Epithelial cell of proximal tubule (primary cell): ENCODE results near the gene TIMD4. TPM values are rescaled to one million over a fixed set of nuclear protein-coding genes. Genes with fewer than 3 reads are reported as not detected.

Experiments
- DNase-seq: peaks from one replicate; pipeline ENCODE4 v3.0.0-alpha.2; 2011; ENCODE audit warnings: low read depth
- H3K4me3 ChIP-seq: 2 replicates; pipeline ENCODE4 v1.5.1; 2011; ENCODE audit warnings: low read depth, mild to moderate bottlenecking, low read length
- CTCF ChIP-seq: conservative IDR thresholded peaks from 2 replicates; pipeline ENCODE4 v1.5.1; 2012; ENCODE audit warnings: low read depth, mild to moderate bottlenecking, low read length
- total RNA-seq: library from RNA; depleted of rRNA; stranded (reverse); fragments of >200 nt; gene quantifications from 2 replicates; pipeline ENCODE4 v1.2.3, GENCODE V29; 2015

The TIMD4 gene
- total RNA-seq, 1 donor from 2014 or later: 0.17 TPM

DNA sequence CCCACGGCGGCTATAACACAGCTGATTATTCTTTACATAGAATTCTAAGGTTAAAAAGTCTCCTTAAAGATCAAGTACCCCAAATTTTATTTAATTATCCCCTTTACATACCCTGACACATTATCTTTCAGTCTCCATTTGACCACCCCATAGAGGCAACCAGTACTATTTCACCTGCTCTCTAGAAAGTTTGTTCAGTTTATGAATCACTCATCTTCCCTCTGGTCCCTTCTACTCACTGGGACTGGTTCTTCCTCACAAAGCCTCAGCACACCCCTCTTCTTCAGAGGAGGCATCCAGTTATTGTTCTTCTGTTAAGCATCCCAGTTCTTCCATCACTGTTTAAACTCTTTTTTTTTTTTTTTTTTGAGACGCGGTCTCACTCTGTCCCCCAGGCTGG, 70.2 kb downstream of the TIMD4 start:
- H3K4me3 ChIP-seq: no peak overlapping the region
- no peak for DNase-seq
- no peak for TF ChIP-seq CTCF

- no peak overlapping the region for H3K4me3 ChIP-seq
- peak; percentile 8 for TF ChIP-seq CTCF
- no peak for DNase-seq
Observed at GRCh38 chr5:156892223-156892622, 70.8 kb downstream of the TIMD4 start.

DNA sequence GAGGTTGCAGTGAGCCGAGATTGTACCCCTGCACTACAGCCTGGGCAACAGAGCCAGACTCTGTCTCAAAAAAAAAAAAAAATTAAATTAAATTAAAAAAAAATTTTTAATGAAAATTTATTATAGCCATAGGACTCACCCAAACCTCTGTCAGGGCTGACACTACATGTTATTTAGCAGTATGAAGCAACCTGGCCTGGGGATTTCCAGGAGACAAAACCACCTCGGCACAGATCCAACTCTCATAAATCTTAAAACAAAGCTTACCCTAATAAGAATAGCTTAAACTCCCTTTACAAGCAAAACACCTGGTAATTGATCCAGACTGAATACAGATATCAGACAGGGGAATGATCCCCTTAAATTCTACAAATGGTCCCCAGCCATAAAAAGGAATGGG, 74.5 kb downstream of the TIMD4 start:
- no peak overlapping the region for H3K4me3 ChIP-seq
- DNase-seq: no peak
- no peak for TF ChIP-seq CTCF

GRCh38 chr5:156883316-156883875, 79.6 kb downstream of the TIMD4 start:
- no peak for TF ChIP-seq CTCF
- no peak overlapping the region for H3K4me3 ChIP-seq
- no peak for DNase-seq

- no peak for DNase-seq
- no peak overlapping the region for H3K4me3 ChIP-seq
- TF ChIP-seq CTCF: no peak
Observed at GRCh38 chr5:156879665-156880285, 83.3 kb downstream of the TIMD4 start.

GRCh38 chr5:156871212-156871611, 91.8 kb downstream of the TIMD4 start:
- H3K4me3 ChIP-seq: no peak overlapping the region
- TF ChIP-seq CTCF: no peak
- DNase-seq: no peak

DNA sequence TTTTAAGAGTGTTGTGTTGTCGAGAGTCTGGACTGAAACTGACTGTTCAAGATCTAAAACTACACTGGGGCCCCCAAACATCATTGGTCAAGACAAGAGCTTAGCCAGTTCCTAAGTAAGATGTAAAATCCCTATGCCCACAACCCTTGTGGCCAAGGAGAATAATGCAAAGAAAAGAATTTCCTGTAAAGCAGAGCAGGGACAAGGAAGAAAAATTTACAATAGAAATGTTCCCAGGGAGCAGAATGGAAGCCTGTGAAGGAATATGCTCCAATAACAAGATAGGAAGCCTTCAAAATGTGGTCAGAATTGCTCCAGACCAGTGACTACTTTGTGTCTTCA, 92.6 kb downstream of the TIMD4 start:
- DNase-seq: no peak
- H3K4me3 ChIP-seq: no peak overlapping the region
- no peak for TF ChIP-seq CTCF

Other genes with a start within 250 kb of the TIMD4 start
- gene PPP1R2B, start 112.9 kb downstream of the TIMD4 start, total RNA-seq: 0.06 and 0.07 TPM in 2 replicates
- gene HAVCR1, start 95.9 kb upstream of the TIMD4 start, total RNA-seq: 11.4 and 25.8 TPM in 2 replicates
- gene HAVCR2, start 145.8 kb upstream of the TIMD4 start, total RNA-seq: 0.12 TPM in 1 of 2 replicates, not detected in the other
- 13.1 and 20.5 TPM in 2 replicates for gene MED7, start 179.6 kb upstream of the TIMD4 start, total RNA-seq
- not detected in 2 replicates for gene GARIN3, start 203.0 kb upstream of the TIMD4 start, total RNA-seq
- 0.29 TPM in 1 of 2 replicates, not detected in the other for gene ITK, start 217.6 kb upstream of the TIMD4 start, total RNA-seq